Colonic mucosa (tissue), 4 donors: Measurements from ENCODE around the gene HTR3A. TPM values are rescaled to one million over a fixed set of nuclear protein-coding genes. Genes with fewer than 3 reads are reported as not detected.

Experiments
- DNase-seq: peaks from one replicate; pipeline ENCODE4 v3.0.0-alpha.2; 2020
- H3K27ac ChIP-seq: fragments of 200-600 bp; one replicate; pipeline ENCODE4 v1.8.0; 2021
- H3K27me3 ChIP-seq: fragments of 200-600 bp; one replicate; pipeline ENCODE4 v1.8.0; 2021
- H3K36me3 ChIP-seq: fragments of 200-600 bp; one replicate; pipeline ENCODE4 v1.8.0; 2021
- H3K4me1 ChIP-seq: fragments of 200-600 bp; one replicate; pipeline ENCODE4 v1.8.0; 2021; ENCODE audit warnings: mild to moderate bottlenecking
- H3K4me3 ChIP-seq: fragments of 200-600 bp; one replicate; pipeline ENCODE4 v1.8.0; 2021
- H3K9ac ChIP-seq, 2 donors: one replicate each; pipeline ENCODE4 v1.7.0; 2013; ENCODE audit warnings: control low read depth in 2 of 2, low read depth in 2 of 2, low read length in 2 of 2
- H3K9me3 ChIP-seq: fragments of 200-600 bp; one replicate; pipeline ENCODE4 v1.8.0; 2021
- intact Hi-C: fragments of 100-400 bp; cut with DNase I; formaldehyde crosslinking; loops from one replicate; pipeline ENCODE4 v1.14.1; 2022
- total RNA-seq, 2 donors: library from RNA; stranded (reverse); fragmentation: NEBNext Ultra II Directional in 1 of 2; extraction: Animal tissue kit (Norgen Biotek cat#: 25700) in 1 of 2; gene quantifications; one replicate each; pipeline ENCODE4 v1.2.1, GENCODE V29; 2021
- TF ChIP-seq, protein P1 (sequence below): fragments of 200-600 bp; IDR thresholded peaks from one replicate; pipeline ENCODE4 v1.8.0; 2022; ENCODE audit warnings: antibody characterized with exemption, mild to moderate bottlenecking
- donor health status: healthy.
- donor health status: DM: no; HTN: no; CAD: no.
- donor health status: DM: no; HTN: no; CAD: no.

The HTR3A gene
- total RNA-seq, 2 donors from 2014 or later = 0.90 TPM; not detected in 1

GRCh38 chr11:113986351-113987140 lies 11.6 kb downstream of the HTR3A start:
- Histone ChIP-seq H3K36me3 (no peaks in the 10 kb centered on the region), H3K4me3 (no peak overlapping the region), H3K27ac (no peak overlapping the region), H3K9me3 (no peaks in the 10 kb centered on the region), H3K4me1 (no peaks in the 10 kb centered on the region), H3K9ac (no peak overlapping the region), H3K27me3 (no peaks in the 10 kb centered on the region)
- TF ChIP-seq, protein P1, sequence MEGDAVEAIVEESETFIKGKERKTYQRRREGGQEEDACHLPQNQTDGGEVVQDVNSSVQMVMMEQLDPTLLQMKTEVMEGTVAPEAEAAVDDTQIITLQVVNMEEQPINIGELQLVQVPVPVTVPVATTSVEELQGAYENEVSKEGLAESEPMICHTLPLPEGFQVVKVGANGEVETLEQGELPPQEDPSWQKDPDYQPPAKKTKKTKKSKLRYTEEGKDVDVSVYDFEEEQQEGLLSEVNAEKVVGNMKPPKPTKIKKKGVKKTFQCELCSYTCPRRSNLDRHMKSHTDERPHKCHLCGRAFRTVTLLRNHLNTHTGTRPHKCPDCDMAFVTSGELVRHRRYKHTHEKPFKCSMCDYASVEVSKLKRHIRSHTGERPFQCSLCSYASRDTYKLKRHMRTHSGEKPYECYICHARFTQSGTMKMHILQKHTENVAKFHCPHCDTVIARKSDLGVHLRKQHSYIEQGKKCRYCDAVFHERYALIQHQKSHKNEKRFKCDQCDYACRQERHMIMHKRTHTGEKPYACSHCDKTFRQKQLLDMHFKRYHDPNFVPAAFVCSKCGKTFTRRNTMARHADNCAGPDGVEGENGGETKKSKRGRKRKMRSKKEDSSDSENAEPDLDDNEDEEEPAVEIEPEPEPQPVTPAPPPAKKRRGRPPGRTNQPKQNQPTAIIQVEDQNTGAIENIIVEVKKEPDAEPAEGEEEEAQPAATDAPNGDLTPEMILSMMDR = no peak
- no peak for DNase-seq
- intact Hi-C loops = no loop called here

DNA sequence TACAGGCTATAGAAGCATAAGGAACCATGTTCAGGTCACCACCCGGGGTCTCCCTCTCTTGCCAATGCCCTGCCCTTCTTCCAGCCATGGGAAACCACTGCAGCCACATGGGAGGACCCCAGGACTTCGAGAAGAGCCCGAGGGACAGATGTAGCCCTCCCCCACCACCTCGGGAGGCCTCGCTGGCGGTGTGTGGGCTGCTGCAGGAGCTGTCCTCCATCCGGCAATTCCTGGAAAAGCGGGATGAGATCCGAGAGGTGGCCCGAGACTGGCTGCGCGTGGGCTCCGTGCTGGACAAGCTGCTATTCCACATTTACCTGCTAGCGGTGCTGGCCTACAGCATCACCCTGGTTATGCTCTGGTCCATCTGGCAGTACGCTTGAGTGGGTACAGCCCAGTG lies 14.5 kb downstream of the HTR3A start:
- TF ChIP-seq, protein P1 = no peak
- Histone ChIP-seq H3K9me3 (no peaks in the 10 kb centered on the region), H3K27ac (no peak overlapping the region), H3K4me3 (no peak overlapping the region), H3K9ac (no peak overlapping the region), H3K27me3 (no peaks in the 10 kb centered on the region), H3K36me3 (no peaks in the 10 kb centered on the region), H3K4me1 (no peaks in the 10 kb centered on the region)
- DNase-seq = no peak
- intact Hi-C loops = no loop called here

GRCh38 chr11:113989916-113990315 lies 15.0 kb downstream of the HTR3A start:
- H3K27ac ChIP-seq = no peak overlapping the region
- DNase-seq = no peak
- TF ChIP-seq, protein P1 = no peak
- H3K4me3 ChIP-seq = no peak overlapping the region
- intact Hi-C loops = loop anchor here (10.0 kb wide), 1 partner anchor 95 kb away; no protein-coding TSS in a partner anchor
- no peaks in the 10 kb centered on the region for H3K27me3 ChIP-seq
- no peaks in the 10 kb centered on the region for H3K4me1 ChIP-seq
- no peaks in the 10 kb centered on the region for H3K36me3 ChIP-seq
- H3K9ac ChIP-seq = no peak overlapping the region
- no peaks in the 10 kb centered on the region for H3K9me3 ChIP-seq

- TF ChIP-seq, protein P1 = no peak
- intact Hi-C loops = loop anchor here (10.0 kb wide), 1 partner anchor 96 kb away; no protein-coding TSS in a partner anchor
- H3K4me1 ChIP-seq = no peaks in the 10 kb centered on the region
- DNase-seq = no peak
- H3K9me3 ChIP-seq = no peaks in the 10 kb centered on the region
- H3K27me3 ChIP-seq = no peaks in the 10 kb centered on the region
- no peaks in the 10 kb centered on the region for H3K36me3 ChIP-seq
- no peak overlapping the region for H3K4me3 ChIP-seq
- H3K9ac ChIP-seq = no peak overlapping the region
- H3K27ac ChIP-seq = no peak overlapping the region
Measured at GRCh38 chr11:113991170-113991569, 16.3 kb downstream of the HTR3A start.

DNA sequence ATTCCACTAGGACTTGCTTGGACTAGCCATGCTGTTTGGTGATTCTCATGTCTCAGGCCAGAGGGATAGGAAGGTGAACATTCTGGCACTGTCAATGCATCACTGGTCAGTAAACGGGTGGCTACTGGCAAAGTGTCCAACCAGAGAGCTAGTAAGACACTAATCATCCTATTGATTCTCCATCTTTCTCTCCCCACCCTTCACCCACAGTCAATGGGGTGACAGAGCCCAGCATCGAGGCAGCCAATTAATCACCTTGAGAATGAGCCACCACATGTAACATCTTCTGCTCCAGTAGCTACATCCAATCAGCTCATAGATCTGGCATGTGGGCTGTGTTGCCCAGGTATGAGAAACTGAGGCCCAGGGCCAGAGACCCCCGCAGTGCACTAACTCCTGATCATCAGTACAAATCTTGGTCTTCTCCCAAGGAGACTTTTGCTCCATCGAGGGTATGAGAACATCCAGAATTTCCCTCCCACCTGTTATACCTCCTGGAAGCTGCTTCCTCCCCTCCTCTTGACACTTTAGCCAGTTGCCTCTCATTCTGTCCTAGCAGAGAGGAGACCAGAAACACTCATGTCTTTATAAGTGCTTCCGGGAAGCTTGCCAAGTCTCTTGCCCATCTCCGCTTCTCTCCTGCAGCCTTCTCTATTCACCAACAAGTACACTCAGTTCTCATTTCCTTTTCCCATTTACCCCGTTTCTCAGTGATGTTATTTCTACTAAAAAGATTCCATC lies 17.0 kb downstream of the HTR3A start:
- H3K27ac ChIP-seq = no peak overlapping the region

More for the DNA sequence above, 17.0 kb downstream of the HTR3A start:
- Histone ChIP-seq H3K9me3 (no peaks in the 10 kb centered on the region), H3K27me3 (no peaks in the 10 kb centered on the region), H3K4me1 (no peaks in the 10 kb centered on the region), H3K4me3 (no peak overlapping the region), H3K36me3 (no peaks in the 10 kb centered on the region), H3K9ac (no peak overlapping the region)
- intact Hi-C loops = loop anchor here (10.0 kb wide), 1 partner anchor 97 kb away; no protein-coding TSS in a partner anchor
- DNase-seq = no peak
- TF ChIP-seq, protein P1 = no peak
